Loucy (cell line): ENCODE data around the gene SKP2.

Experiments
- H2AFZ ChIP-seq: fragments of 200-600 bp; sonication (generic); 2 replicates; pipeline ENCODE4 v1.6.0; 2016; ENCODE audit warnings: antibody characterized with exemption, mild to moderate bottlenecking, low read length, moderate library complexity
- H3F3A ChIP-seq: fragments of 200-600 bp; 2 replicates; pipeline ENCODE4 v1.6.0; 2016; ENCODE audit warnings: antibody characterized with exemption, low read depth, mild to moderate bottlenecking
- H3K27me3 ChIP-seq: fragments of 200-600 bp; sonication (generic); 2 replicates; pipeline ENCODE4 v1.6.1; 2014; ENCODE audit warnings: low read length, mild to moderate bottlenecking; ENCODE audit not compliant: insufficient read depth, poor library complexity, severe bottlenecking
- H3K36me3 ChIP-seq: fragments of 200-600 bp; sonication (generic); 2 replicates; pipeline ENCODE4 v1.6.1; 2016; ENCODE audit warnings: low read length; ENCODE audit not compliant: insufficient read depth
- H3K4me1 ChIP-seq: fragments of 200-600 bp; sonication (generic); 2 replicates; pipeline ENCODE4 v1.5.1; 2014; ENCODE audit warnings: low read length, mild to moderate bottlenecking; ENCODE audit not compliant: insufficient read depth, poor library complexity, severe bottlenecking
- H3K4me2 ChIP-seq: fragments of 200-600 bp; sonication (generic); 2 replicates; pipeline ENCODE4 v1.6.0; 2014; ENCODE audit warnings: antibody characterized with exemption, low read length, low read depth, mild to moderate bottlenecking; ENCODE audit not compliant: poor library complexity, severe bottlenecking
- H3K4me3 ChIP-seq: fragments of 200-600 bp; sonication (generic); 2 replicates; pipeline ENCODE4 v1.5.1; 2014; ENCODE audit warnings: low read length, mild to moderate bottlenecking, mixed read lengths; ENCODE audit not compliant: poor library complexity, severe bottlenecking
- H3K79me2 ChIP-seq: fragments of 200-600 bp; sonication (generic); 2 replicates; pipeline ENCODE4 v1.6.1; 2014; ENCODE audit warnings: low read length; ENCODE audit not compliant: insufficient read depth
- H3K9ac ChIP-seq: fragments of 200-600 bp; sonication (generic); 2 replicates; pipeline ENCODE4 v1.6.0; 2014; ENCODE audit warnings: mild to moderate bottlenecking, low read depth, low read length, moderate library complexity; ENCODE audit not compliant: poor library complexity, severe bottlenecking
- H3K9me2 ChIP-seq: fragments of 200-600 bp; sonication (generic); replicated peaks from 2 replicates; pipeline ENCODE4 v1.6.1; 2016; ENCODE audit warnings: low read depth, low read length, mixed read lengths
- H3K9me3 ChIP-seq: fragments of 200-600 bp; sonication (generic); 2 replicates; pipeline ENCODE4 v1.6.1; 2014; ENCODE audit warnings: mild to moderate bottlenecking, antibody characterized with exemption, low read length, low read depth; ENCODE audit not compliant: insufficient read depth
- H4K20me1 ChIP-seq: fragments of 200-600 bp; sonication (generic); 2 replicates; pipeline ENCODE4 v1.6.0; 2014; ENCODE audit warnings: antibody characterized with exemption, low read length, mild to moderate bottlenecking; ENCODE audit not compliant: insufficient read depth, poor library complexity, severe bottlenecking
- EZH2phosphoT487 ChIP-seq: fragments of 200-600 bp; IDR thresholded peaks from 2 replicates; pipeline ENCODE4 v1.6.1; 2018; ENCODE audit warnings: antibody characterized with exemption, mild to moderate bottlenecking, moderate library complexity, borderline replicate concordance
- TF ChIP-seq, protein P1 (sequence below): fragments of 200-600 bp; sonication (generic); conservative IDR thresholded peaks from 2 replicates; pipeline ENCODE4 v1.5.1; 2014; ENCODE audit warnings: mild to moderate bottlenecking, antibody characterized with exemption, low read length

SKP2 gene

DNA sequence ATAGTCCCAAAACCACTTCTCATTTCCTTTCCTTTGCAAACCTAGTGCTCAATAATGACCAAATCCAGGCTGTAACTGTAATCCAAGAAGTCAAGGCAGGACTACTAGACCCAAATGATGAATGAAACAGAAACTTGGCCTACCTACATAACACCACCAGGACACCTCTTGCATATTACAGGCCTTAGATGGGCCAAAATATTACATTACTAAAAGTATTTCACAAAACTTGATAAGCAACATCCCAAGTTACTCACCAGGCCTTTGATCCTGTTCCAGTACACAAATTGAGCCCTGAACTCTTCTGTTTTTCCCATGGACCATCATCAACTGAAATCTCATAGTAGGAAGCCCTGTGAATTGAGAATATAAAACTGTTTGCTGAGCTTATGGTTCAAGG lies 55.0 kb downstream of the SKP2 start:
- TF ChIP-seq, protein P1, sequence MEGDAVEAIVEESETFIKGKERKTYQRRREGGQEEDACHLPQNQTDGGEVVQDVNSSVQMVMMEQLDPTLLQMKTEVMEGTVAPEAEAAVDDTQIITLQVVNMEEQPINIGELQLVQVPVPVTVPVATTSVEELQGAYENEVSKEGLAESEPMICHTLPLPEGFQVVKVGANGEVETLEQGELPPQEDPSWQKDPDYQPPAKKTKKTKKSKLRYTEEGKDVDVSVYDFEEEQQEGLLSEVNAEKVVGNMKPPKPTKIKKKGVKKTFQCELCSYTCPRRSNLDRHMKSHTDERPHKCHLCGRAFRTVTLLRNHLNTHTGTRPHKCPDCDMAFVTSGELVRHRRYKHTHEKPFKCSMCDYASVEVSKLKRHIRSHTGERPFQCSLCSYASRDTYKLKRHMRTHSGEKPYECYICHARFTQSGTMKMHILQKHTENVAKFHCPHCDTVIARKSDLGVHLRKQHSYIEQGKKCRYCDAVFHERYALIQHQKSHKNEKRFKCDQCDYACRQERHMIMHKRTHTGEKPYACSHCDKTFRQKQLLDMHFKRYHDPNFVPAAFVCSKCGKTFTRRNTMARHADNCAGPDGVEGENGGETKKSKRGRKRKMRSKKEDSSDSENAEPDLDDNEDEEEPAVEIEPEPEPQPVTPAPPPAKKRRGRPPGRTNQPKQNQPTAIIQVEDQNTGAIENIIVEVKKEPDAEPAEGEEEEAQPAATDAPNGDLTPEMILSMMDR, result no peak
- TF ChIP-seq EZH2phosphoT487, result no peak
- Histone ChIP-seq H3K9me2 (no peaks in the 10 kb centered on the region), H3K4me2 (no peak overlapping the region), H3F3A (no peaks in the 10 kb centered on the region), H3K36me3 (peaks cover 41% of the 10 kb centered on the region), H2AFZ (no peak overlapping the region), H3K4me1 (no peaks in the 10 kb centered on the region), H3K79me2 (no peaks in the 10 kb centered on the region), H3K9me3 (no peaks in the 10 kb centered on the region), H4K20me1 (no peaks in the 10 kb centered on the region), H3K27me3 (no peaks in the 10 kb centered on the region), H3K4me3 (no peak overlapping the region), H3K9ac (no peak overlapping the region)

DNA sequence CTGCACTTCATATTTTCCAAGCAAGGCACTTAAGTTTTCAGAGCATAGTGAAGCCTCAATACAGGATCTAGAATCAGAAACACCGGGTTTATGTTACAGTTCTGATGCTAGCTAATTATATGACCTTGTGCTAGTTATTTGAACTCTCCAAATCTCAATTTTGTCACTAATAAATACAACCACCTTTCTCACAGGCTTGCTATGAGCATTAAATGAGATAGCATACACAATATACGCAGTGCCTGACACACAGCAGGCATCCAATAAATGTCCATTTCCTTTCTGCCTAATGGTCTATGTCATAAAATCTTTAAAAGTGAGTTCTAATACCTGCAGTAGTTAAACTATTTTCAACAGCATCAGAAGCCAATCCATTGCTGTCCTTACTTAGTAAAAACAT lies 56.9 kb downstream of the SKP2 start:
- Histone ChIP-seq H3F3A (no peaks in the 10 kb centered on the region), H3K4me1 (no peaks in the 10 kb centered on the region), H3K79me2 (no peaks in the 10 kb centered on the region), H3K27me3 (no peaks in the 10 kb centered on the region), H3K9me3 (no peaks in the 10 kb centered on the region), H3K4me3 (no peak overlapping the region), H3K4me2 (no peak overlapping the region), H3K36me3 (peaks cover 42% of the 10 kb centered on the region), H3K9ac (no peak overlapping the region), H2AFZ (no peak overlapping the region), H3K9me2 (no peaks in the 10 kb centered on the region), H4K20me1 (no peaks in the 10 kb centered on the region)
- TF ChIP-seq, protein P1, result no peak
- TF ChIP-seq EZH2phosphoT487, result no peak

DNA sequence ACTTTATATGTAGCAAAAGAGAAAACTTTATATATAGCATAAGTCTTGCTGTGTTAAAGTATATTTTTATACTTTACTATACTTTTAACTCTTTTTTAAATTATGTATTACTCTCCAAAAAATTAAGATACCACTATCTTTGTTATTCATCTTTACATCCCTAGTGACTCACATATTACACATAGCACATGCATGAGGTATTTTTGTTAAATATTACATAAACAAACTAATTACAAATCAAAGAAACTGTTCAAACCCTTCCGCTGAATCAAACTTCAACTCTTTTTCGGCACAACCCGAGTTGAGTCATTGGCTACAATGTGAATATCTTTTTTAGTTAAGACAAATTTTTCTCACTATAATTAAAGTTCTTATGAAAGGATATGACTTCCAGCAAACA lies 57.8 kb downstream of the SKP2 start:
- no peaks in the 10 kb centered on the region for H3K9me2 ChIP-seq
- TF ChIP-seq, protein P1, result no peak
- TF ChIP-seq EZH2phosphoT487, result no peak
- H3K27me3 ChIP-seq, result no peaks in the 10 kb centered on the region
- peaks cover 37% of the 10 kb centered on the region for H3K36me3 ChIP-seq
- H3F3A ChIP-seq, result no peaks in the 10 kb centered on the region
- H3K9me3 ChIP-seq, result no peaks in the 10 kb centered on the region
- no peaks in the 10 kb centered on the region for H4K20me1 ChIP-seq
- no peak overlapping the region for H3K4me2 ChIP-seq
- H3K79me2 ChIP-seq, result no peaks in the 10 kb centered on the region
- H3K4me3 ChIP-seq, result no peak overlapping the region
- no peaks in the 10 kb centered on the region for H3K4me1 ChIP-seq
- H2AFZ ChIP-seq, result no peak overlapping the region
- no peak overlapping the region for H3K9ac ChIP-seq
